Breast epithelium (tissue), 3 donors: Measurements from ENCODE around the gene NR2F1-AS1.

ENCODE experiments used
- CTCF ChIP-seq, 3 donors: fragments of 450-650 bp; IDR thresholded peaks; one replicate each; pipeline ENCODE4 v1.5.1; 2016 to 2017; ENCODE audit warnings: antibody characterized with exemption in 3 of 3, mild to moderate bottlenecking in 3 of 3, moderate library complexity in 3 of 3
- POLR2A ChIP-seq: fragments of 450-650 bp; IDR thresholded peaks from one replicate; pipeline ENCODE4 v1.6.1; 2016; ENCODE audit warnings: antibody characterized with exemption, mild to moderate bottlenecking, moderate library complexity

GRCh38 chr5:93371893-93372292, 209.1 kb downstream of the NR2F1-AS1 start:
- TF ChIP-seq POLR2A = no peak
- TF ChIP-seq CTCF (IDR thresholded peaks at IDR 0.05) = no peak
